GM19397 (cell line): ENCODE measurements around the gene CFL2.
"Not testable (repeated sequence)": the region's sequence is repeated elsewhere in the genome, so short reads cannot be mapped to it uniquely, and the experiment has no call there.

Experiments used
- ATAC-seq: cut with Tn5 transposase; IDR thresholded peaks from one replicate; pipeline ENCODE4 v1.9.1; 2021; ENCODE audit warnings: mild to moderate bottlenecking, moderate library complexity; ENCODE audit not compliant: unreplicated experiment

The CFL2 gene

DNA sequence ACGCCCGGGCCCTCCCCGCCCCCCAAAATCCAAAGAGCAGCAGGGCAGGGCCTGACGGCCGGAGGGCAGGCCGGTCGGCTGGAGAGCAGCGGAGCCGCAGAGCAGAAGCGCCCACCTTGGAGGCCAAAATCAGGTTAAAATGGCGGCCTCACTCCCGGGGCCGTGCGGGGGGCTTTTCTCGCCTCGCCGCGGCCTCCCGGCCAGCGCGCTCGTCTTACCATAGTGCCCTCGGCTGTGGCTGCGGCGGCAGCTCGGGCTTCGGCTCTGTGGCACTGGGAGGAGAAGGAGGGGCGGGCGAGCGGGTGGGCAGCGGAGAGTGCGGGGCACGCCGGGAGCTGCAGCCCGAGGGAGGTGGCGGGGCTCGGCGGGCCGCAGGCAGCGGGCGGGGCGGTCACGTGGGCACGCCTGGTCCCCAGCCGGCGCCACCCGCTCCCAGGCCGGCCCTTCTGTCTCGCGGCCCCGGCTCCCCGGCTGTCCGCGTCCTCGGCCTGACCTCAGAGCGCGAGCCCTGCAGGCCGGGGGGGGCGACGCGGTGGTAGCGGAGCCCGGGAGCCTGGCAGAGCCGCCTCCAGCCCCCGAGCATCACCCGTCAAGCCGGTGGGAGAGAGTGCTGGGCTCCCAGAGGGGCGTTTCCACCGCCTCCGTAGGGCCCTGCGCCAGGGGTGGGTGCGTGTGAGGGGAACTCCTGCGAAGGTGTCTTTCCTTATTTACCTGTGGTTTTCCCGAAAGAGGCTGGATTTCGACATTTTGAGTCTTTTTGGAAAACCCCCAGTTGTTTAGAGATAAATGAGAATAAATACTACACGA lies at the start of gene CFL2:
CFL2 (minus strand) TSS at position 274 of the 807 bp plus-strand sequence; CDS start at position 221, 53 bp downstream.
- ATAC-seq, result peak; percentile 93

DNA sequence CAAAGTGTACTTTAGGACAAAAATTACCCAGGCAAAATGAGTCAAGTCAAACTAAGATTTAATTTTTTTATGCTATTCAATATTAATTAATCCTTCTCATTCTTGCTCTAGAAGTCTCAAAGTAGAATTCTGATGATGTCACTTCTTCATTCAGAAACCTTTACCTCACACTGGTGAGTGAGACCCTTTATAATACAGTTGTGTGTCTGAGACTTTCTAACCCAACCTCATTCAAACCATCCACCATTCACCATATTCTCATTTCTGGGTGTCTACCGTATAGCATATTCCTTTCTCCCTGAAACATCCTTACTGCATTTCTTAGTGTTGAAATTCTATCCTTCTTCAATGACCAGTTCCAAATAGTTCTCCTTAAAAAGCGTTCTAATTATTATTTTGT lies 40.8 kb upstream of the CFL2 start:
- ATAC-seq, result no peak

- ATAC-seq, result no peak
Measured at GRCh38 chr14:34754687-34755086, 40.3 kb upstream of the CFL2 start.

- no peak for ATAC-seq
Measured at GRCh38 chr14:34750670-34751069, 36.3 kb upstream of the CFL2 start.

DNA sequence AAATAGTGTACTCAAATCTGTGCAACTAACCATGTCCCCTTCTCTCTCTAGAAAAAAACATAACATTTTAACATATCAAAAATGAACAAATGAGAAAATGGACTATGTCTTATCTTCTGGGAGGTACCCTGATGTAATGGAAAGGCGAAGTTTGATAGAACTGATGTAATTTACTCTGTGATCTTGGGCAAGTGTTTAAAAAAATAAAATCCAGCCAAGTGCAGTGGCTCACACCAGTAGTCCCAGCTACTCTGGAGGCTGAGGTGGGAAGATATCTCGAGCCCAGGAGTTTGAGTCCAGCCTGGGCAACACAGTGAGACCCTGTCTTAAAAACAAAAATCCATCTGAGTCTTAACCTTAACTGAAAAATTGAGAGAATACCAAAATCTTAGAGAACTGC lies 35.8 kb upstream of the CFL2 start:
- no peak for ATAC-seq

DNA sequence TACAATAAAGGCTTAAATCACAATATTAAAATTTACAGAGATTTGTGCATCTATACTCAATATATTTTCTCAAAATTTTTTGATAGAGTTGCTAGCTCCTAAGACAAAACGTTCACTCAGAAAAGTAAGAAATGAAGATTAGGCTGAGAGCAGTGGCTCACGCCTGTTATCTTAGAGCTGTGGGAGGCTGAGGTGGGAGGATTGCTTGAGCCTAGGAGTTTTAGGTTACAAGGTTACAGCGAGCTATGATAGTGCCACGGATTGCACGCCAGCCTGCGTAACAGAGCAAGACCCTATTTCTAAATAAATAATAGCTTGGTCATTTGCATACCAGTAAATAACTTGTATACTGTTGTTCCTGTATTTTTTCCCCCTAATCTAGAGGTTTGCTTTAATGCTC lies 35.0 kb upstream of the CFL2 start:
- ATAC-seq, result no peak

GRCh38 chr14:34742270-34743115 lies 28.1 kb upstream of the CFL2 start:
- no peak for ATAC-seq

GRCh38 chr14:34741840-34742239 lies 27.4 kb upstream of the CFL2 start:
- no peak for ATAC-seq

- ATAC-seq, result not testable (repeated sequence)
Measured at GRCh38 chr14:34740139-34740538, 25.7 kb upstream of the CFL2 start.

- not testable (repeated sequence) for ATAC-seq
Measured at GRCh38 chr14:34737079-34737478, 22.7 kb upstream of the CFL2 start.

GRCh38 chr14:34733245-34733644 lies 18.9 kb upstream of the CFL2 start:
- ATAC-seq, result no peak

- ATAC-seq, result no peak
Measured at GRCh38 chr14:34732802-34733201, 18.4 kb upstream of the CFL2 start.

- ATAC-seq, result no peak
Measured at GRCh38 chr14:34723867-34724266, 9.5 kb upstream of the CFL2 start.

GRCh38 chr14:34722723-34723545 lies 8.5 kb upstream of the CFL2 start:
- no peak for ATAC-seq

- ATAC-seq, result no peak
Measured at GRCh38 chr14:34721129-34721528, 6.7 kb upstream of the CFL2 start.

GRCh38 chr14:34718750-34719304 lies 4.4 kb upstream of the CFL2 start:
- ATAC-seq, result no peak

- ATAC-seq, result no peak
Measured at GRCh38 chr14:34715127-34715863, 902 bp upstream of the CFL2 start.

DNA sequence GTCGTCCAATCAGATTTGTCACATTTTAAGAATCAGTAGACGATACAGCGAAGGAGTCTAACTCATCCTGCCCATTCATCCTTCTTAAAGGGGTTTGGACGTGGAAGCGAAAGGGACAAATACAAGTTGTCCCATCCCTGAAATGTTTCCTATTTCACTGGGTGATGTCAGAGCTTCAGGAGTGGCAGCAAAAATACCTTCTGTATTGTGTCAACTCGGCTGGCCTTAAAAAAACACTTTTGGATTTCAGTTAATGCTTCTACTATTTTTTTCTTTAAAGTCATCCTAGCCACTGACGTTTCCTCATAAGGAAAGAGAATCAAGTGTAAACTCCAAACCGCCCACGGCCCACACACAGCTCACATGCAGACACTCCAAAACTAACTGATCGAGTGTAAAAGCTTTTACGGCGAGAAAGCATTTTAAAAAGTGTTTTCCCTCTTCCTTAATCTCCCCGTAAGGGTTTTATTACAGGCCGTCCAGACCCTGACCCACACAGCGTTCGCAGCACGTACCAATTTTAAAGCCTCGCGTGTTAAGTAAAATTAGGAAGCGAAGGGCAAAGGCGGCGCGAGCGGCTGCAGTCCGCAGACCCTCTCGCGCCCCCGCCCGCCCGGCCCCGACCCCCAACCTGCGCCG lies 593 bp downstream of the CFL2 start:
- ATAC-seq, result peak; percentile 2

DNA sequence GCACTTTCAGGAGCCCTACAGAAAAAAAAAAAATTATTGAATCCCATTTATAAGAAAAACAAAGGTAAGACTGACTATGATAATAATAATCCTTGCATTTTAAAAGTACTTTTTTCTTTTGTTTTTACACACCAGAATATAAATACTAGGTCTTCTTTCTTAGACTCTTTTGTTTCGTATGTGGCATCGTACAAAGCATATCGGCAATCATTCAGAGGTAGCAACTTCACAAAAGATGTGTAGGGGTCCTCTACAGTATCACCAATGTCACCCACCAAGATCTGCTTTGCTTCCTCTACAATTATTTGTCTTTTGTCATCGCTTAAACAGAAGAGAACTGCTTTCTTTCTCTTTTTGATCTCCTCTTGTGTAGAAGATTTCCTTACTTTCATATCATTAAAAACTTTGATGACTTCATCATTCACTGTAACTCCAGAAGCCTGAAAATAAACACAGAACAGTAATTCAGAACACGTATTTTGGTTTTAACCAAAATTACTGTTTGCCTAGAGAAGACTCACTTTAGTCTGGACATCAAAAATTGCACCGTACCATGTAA lies 1.2 kb downstream of the CFL2 start:
- ATAC-seq, result no peak
